ENCODE results near the gene RHBDL1.
"Not testable (repeated sequence)": the region's sequence is repeated elsewhere in the genome, so short reads cannot be mapped to it uniquely, and the experiment has no call there.

Gene RHBDL1

GRCh38 chr16:686459-687260, 11.2 kb downstream of the RHBDL1 start:
- Histone ChIP-seq H3K9ac (ENCODE audit: low read depth, low read length, poor library complexity) (no peak overlapping the region), H2AK5ac (ENCODE audit: low read depth, low read length) (no peak overlapping the region), H3K4me1 (ENCODE audit: control insufficient read depth in 2 of 2, insufficient read depth in 1 of 2, low read depth in 1 of 2, low read length in 2 of 2) (peaks cover 7 to 15% of the 10 kb centered on the region in 2 donors), H2BK5ac (ENCODE audit: low read length) (peak overlapping the region; percentile 53), H3K4me3 (ENCODE audit: low read length in 2 of 2) (no peak overlapping the region), H4K8ac (ENCODE audit: low read depth, low read length) (no peak overlapping the region), H2BK120ac (ENCODE audit: low read depth, low read length) (no peak overlapping the region), H3K27ac (replicated peaks; ENCODE audit: low read length) (no peak overlapping the region), H2AFZ (ENCODE audit: low read length) (no peak overlapping the region), H3K14ac (ENCODE audit: low read length) (peak overlapping the region; percentile 8), H2BK12ac (ENCODE audit: low read length) (no peak overlapping the region), H3K4ac (ENCODE audit: low read length) (no peak overlapping the region), H3K4me2 (ENCODE audit: insufficient read depth, low read length, poor library complexity, severe bottlenecking) (no peak overlapping the region), H3K23ac (ENCODE audit: low read depth, low read length, poor library complexity) (peak overlapping the region; percentile 20), H3K18ac (ENCODE audit: low read length) (no peak overlapping the region), H2BK15ac (ENCODE audit: low read length) (no peak overlapping the region), H3K36me3 (replicated peaks in 1 of 2; ENCODE audit: control insufficient read depth in 2 of 2, insufficient read depth in 2 of 2, low read length in 2 of 2) (peaks cover 38 to 59% of the 10 kb centered on the region in 2 donors), H4K91ac (ENCODE audit: low read depth, low read length, poor library complexity) (no peak overlapping the region), H3K9me3 (replicated peaks in 1 of 2; ENCODE audit: control insufficient read depth in 2 of 2, insufficient read depth in 1 of 2, low read depth in 1 of 2, low read length in 2 of 2) (peaks cover 0 to 3% of the 10 kb centered on the region in 2 donors), H3K79me1 (ENCODE audit: low read depth, low read length) (peaks cover 37% of the 10 kb centered on the region), H3K27me3 (ENCODE audit: control insufficient read depth in 3 of 3, insufficient read depth in 3 of 3, low read depth in 1 of 3, low read length in 3 of 3) (peaks cover 0 to 3% (median 0%) of the 10 kb centered on the region in 3 experiments)
- no CpG with 5 or more reads among the region's 51 CpGs for WGBS, 2 donors (ENCODE audit: extremely low coverage in 2 of 2, insufficient read length in 2 of 2, insufficient replicate concordance in 1 of 2)
- DNase-seq (ENCODE audit: low spot score), result no peak

DNA sequence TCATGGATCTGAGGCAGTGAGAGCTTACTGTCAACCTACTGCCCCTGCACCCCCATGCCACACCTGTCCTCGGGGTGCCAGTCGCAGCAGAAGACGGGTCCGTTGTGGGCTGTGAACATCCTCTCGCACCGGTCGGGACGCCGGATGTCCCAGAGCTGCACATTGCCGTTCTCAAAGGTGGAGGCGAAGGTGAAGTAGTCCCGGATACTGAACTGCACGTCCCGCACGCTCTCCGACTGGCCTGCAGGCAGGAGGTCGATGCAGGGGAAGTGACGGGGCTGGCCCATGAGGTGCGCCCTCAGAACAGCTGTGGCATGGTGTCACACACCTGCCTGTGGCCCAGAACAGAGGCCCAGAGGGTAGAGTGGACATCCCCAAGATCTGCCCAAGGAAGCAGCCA, 12.0 kb downstream of the RHBDL1 start:
- no peak overlapping the region for H2BK12ac ChIP-seq (ENCODE audit: low read length)
- WGBS, 2 donors (ENCODE audit: extremely low coverage in 2 of 2, insufficient read length in 2 of 2, insufficient replicate concordance in 1 of 2), result no CpG with 5 or more reads among the region's 19 CpGs
- H3K4ac ChIP-seq (ENCODE audit: low read length), result no peak overlapping the region
- peaks cover 29 to 51% of the 10 kb centered on the region in 2 donors for H3K36me3 ChIP-seq (replicated peaks in 1 of 2; ENCODE audit: control insufficient read depth in 2 of 2, insufficient read depth in 2 of 2, low read length in 2 of 2)
- no peak overlapping the region for H2BK15ac ChIP-seq (ENCODE audit: low read length)
- H2BK120ac ChIP-seq (ENCODE audit: low read depth, low read length), result no peak overlapping the region
- H3K27me3 ChIP-seq (ENCODE audit: control insufficient read depth in 3 of 3, insufficient read depth in 3 of 3, low read depth in 1 of 3, low read length in 3 of 3), result peaks cover 0 to 9% (median 2%) of the 10 kb centered on the region in 3 experiments
- no peak overlapping the region for H4K8ac ChIP-seq (ENCODE audit: low read depth, low read length)
- H2BK5ac ChIP-seq (ENCODE audit: low read length), result peak overlapping the region; percentile 53
- H3K79me1 ChIP-seq (ENCODE audit: low read depth, low read length), result peaks cover 30% of the 10 kb centered on the region
- H3K4me2 ChIP-seq (ENCODE audit: insufficient read depth, low read length, poor library complexity, severe bottlenecking), result no peak overlapping the region
- no peak overlapping the region for H3K18ac ChIP-seq (ENCODE audit: low read length)
- no peak for DNase-seq (ENCODE audit: low spot score)
- no peak overlapping the region for H3K27ac ChIP-seq (replicated peaks; ENCODE audit: low read length)
- no peak overlapping the region for H4K91ac ChIP-seq (ENCODE audit: low read depth, low read length, poor library complexity)
- H2AFZ ChIP-seq (ENCODE audit: low read length), result no peak overlapping the region
- no peak overlapping the region for H3K4me3 ChIP-seq (ENCODE audit: low read length in 2 of 2)
- H3K9me3 ChIP-seq (replicated peaks in 1 of 2; ENCODE audit: control insufficient read depth in 2 of 2, insufficient read depth in 1 of 2, low read depth in 1 of 2, low read length in 2 of 2), result peaks cover 0 to 2% of the 10 kb centered on the region in 2 donors
- H3K4me1 ChIP-seq (ENCODE audit: control insufficient read depth in 2 of 2, insufficient read depth in 1 of 2, low read depth in 1 of 2, low read length in 2 of 2), result peaks cover 4 to 13% of the 10 kb centered on the region in 2 donors
- H2AK5ac ChIP-seq (ENCODE audit: low read depth, low read length), result no peak overlapping the region
- peak overlapping the region; percentile 20 for H3K23ac ChIP-seq (ENCODE audit: low read depth, low read length, poor library complexity)
- no peak overlapping the region for H3K14ac ChIP-seq (ENCODE audit: low read length)
- H3K9ac ChIP-seq (ENCODE audit: low read depth, low read length, poor library complexity), result no peak overlapping the region

DNA sequence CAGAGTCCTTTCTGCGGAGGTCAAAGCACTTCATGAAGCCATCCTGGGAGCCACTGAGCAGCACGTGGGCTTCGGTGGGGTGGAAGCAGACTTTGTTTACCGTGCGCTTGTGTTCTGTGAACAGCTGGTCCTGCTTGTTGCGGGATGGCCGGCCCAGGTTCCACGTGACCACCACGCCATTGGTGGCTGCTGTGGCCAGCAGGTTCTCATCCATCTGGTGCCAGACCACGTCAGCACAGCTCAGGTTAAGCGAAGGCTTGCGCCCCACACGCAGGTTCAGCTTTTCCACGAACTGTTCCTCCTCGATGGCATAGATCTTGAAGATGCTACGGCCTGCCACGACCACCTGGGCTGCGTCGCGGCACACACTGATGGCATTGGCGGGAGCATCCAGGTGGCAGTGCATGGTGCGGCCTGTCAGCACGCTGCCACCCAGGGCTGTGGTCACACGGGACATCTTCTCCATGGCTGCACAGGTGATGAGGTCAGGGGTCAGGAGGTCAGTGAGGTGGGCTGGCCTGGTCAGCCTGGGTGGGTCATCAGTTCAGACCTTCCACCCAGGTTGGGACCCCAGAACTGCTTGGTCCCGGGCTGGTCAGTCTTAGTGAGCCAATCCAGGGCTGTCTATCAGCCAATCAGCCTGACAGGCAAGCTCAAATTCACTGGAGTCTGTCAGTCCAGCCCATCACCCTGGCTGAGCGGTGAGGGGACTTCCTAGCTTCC, 13.9 kb downstream of the RHBDL1 start:
- no peak overlapping the region for H2BK15ac ChIP-seq (ENCODE audit: low read length)
- H3K4me2 ChIP-seq (ENCODE audit: insufficient read depth, low read length, poor library complexity, severe bottlenecking), result peak overlapping the region; percentile 82
- peak overlapping the region; percentile 92 for H2AFZ ChIP-seq (ENCODE audit: low read length)
- H3K4me3 ChIP-seq (ENCODE audit: low read length in 2 of 2), result peak overlapping the region; percentile 78 to 89
- H3K4me1 ChIP-seq (ENCODE audit: control insufficient read depth in 2 of 2, insufficient read depth in 1 of 2, low read depth in 1 of 2, low read length in 2 of 2), result peaks cover 4 to 9% of the 10 kb centered on the region in 2 donors
- H3K18ac ChIP-seq (ENCODE audit: low read length), result no peak overlapping the region
- H3K27me3 ChIP-seq (ENCODE audit: control insufficient read depth in 3 of 3, insufficient read depth in 3 of 3, low read depth in 1 of 3, low read length in 3 of 3), result peaks cover 4 to 27% (median 14%) of the 10 kb centered on the region in 3 experiments
- H3K4ac ChIP-seq (ENCODE audit: low read length), result no peak overlapping the region
- peak overlapping the region; percentile 33 for H2AK5ac ChIP-seq (ENCODE audit: low read depth, low read length)
- peaks cover 17% of the 10 kb centered on the region for H3K79me1 ChIP-seq (ENCODE audit: low read depth, low read length)
- DNase-seq (ENCODE audit: low spot score), result no peak
- WGBS, 2 donors (ENCODE audit: extremely low coverage in 2 of 2, insufficient read length in 2 of 2, insufficient replicate concordance in 1 of 2), result no CpG with 5 or more reads among the region's 26 CpGs
- H3K9me3 ChIP-seq (replicated peaks in 1 of 2; ENCODE audit: control insufficient read depth in 2 of 2, insufficient read depth in 1 of 2, low read depth in 1 of 2, low read length in 2 of 2), result peaks cover 0 to 2% of the 10 kb centered on the region in 2 donors
- H3K14ac ChIP-seq (ENCODE audit: low read length), result no peak overlapping the region
- H3K36me3 ChIP-seq (replicated peaks in 1 of 2; ENCODE audit: control insufficient read depth in 2 of 2, insufficient read depth in 2 of 2, low read length in 2 of 2), result peaks cover 21 to 37% of the 10 kb centered on the region in 2 donors
- H3K9ac ChIP-seq (ENCODE audit: low read depth, low read length, poor library complexity), result peak overlapping the region; percentile 78
- peak overlapping the region; percentile 83 for H4K8ac ChIP-seq (ENCODE audit: low read depth, low read length)
- H3K23ac ChIP-seq (ENCODE audit: low read depth, low read length, poor library complexity), result peak overlapping the region; percentile 26
- no peak overlapping the region for H2BK120ac ChIP-seq (ENCODE audit: low read depth, low read length)
- no peak overlapping the region for H4K91ac ChIP-seq (ENCODE audit: low read depth, low read length, poor library complexity)
- H2BK12ac ChIP-seq (ENCODE audit: low read length), result no peak overlapping the region
- no peak overlapping the region for H2BK5ac ChIP-seq (ENCODE audit: low read length)
- no peak overlapping the region for H3K27ac ChIP-seq (replicated peaks; ENCODE audit: low read length)

GRCh38 chr16:691242-691641, 15.8 kb downstream of the RHBDL1 start:
- H2BK12ac ChIP-seq (ENCODE audit: low read length), result peak overlapping the region; percentile 0
- not testable (repeated sequence) for H2AFZ ChIP-seq (ENCODE audit: low read length); H3K14ac ChIP-seq (ENCODE audit: low read length); H3K9ac ChIP-seq (ENCODE audit: low read depth, low read length, poor library complexity); H3K18ac ChIP-seq (ENCODE audit: low read length); H4K91ac ChIP-seq (ENCODE audit: low read depth, low read length, poor library complexity); H2BK15ac ChIP-seq (ENCODE audit: low read length); H2BK120ac ChIP-seq (ENCODE audit: low read depth, low read length); H3K9me3 ChIP-seq (replicated peaks in 1 of 2; ENCODE audit: control insufficient read depth in 2 of 2, insufficient read depth in 1 of 2, low read depth in 1 of 2, low read length in 2 of 2); DNase-seq (ENCODE audit: low spot score); H3K4me2 ChIP-seq (ENCODE audit: insufficient read depth, low read length, poor library complexity, severe bottlenecking); H3K27ac ChIP-seq (replicated peaks; ENCODE audit: low read length); H3K4ac ChIP-seq (ENCODE audit: low read length); H4K8ac ChIP-seq (ENCODE audit: low read depth, low read length); H2BK5ac ChIP-seq (ENCODE audit: low read length); H3K23ac ChIP-seq (ENCODE audit: low read depth, low read length, poor library complexity)
- H2AK5ac ChIP-seq (ENCODE audit: low read depth, low read length), result peak overlapping the region; percentile 53
- no CpG with 5 or more reads among the region's 16 CpGs for WGBS, 2 donors (ENCODE audit: extremely low coverage in 2 of 2, insufficient read length in 2 of 2, insufficient replicate concordance in 1 of 2)
- peaks cover 4 to 13% of the 10 kb centered on the region in 2 donors for H3K4me1 ChIP-seq (ENCODE audit: control insufficient read depth in 2 of 2, insufficient read depth in 1 of 2, low read depth in 1 of 2, low read length in 2 of 2)
- peak overlapping the region in 1 of 2 donors; percentile 62 for H3K4me3 ChIP-seq (ENCODE audit: low read length in 2 of 2)
- peaks cover 13 to 19% of the 10 kb centered on the region in 2 donors for H3K36me3 ChIP-seq (replicated peaks in 1 of 2; ENCODE audit: control insufficient read depth in 2 of 2, insufficient read depth in 2 of 2, low read length in 2 of 2)
- peaks cover 15% of the 10 kb centered on the region for H3K79me1 ChIP-seq (ENCODE audit: low read depth, low read length)
- H3K27me3 ChIP-seq (ENCODE audit: control insufficient read depth in 3 of 3, insufficient read depth in 3 of 3, low read depth in 1 of 3, low read length in 3 of 3), result peaks cover 10 to 47% (median 28%) of the 10 kb centered on the region in 3 experiments

Measured in neuronal stem cell (in vitro differentiated cells).